Measurements from ENCODE around the gene SAMSN1.

- no peak for TF ChIP-seq CTCF (IDR thresholded peaks at IDR 0.05 in 8 of 11, conservative IDR thresholded peaks at IDR 0.05 in 3 of 11)
- no peak for TF ChIP-seq POLR2AphosphoS5 (IDR thresholded peaks at IDR 0.05)
- TF ChIP-seq POLR2A (IDR thresholded peaks at IDR 0.05): no peak
These were observed 76.5 kb downstream of the SAMSN1 start for GRCh38 chr21:14469641-14470040.
